ENCODE results near the gene MAIP1. TPM values are rescaled to one million over a fixed set of nuclear protein-coding genes. Genes with fewer than 3 reads are reported as not detected.

MAIP1 gene
- total RNA-seq, 1 donor from 2014 or later, result 18.0 TPM

DNA sequence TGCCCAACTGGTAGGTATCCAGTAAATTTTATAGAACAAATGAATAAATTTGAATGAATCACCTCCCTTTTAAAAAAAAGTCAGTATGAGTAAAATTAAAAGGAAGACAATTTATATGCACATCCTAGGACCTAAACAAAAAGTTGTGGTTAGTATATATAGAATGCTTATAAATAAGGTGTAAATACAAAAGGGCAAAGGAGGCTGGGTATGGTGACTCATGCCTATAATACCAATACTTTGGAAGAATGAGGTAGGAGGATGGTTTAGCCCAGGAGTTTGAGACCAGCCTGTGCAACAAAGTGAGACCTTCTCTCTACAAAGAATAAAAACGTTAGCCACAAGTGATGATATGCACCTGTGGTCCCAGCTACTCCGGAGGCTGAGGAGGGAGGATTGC is 31.5 kb upstream of the MAIP1 start:
- Mint-ChIP-seq H3K4me3 (ENCODE audit: unreplicated experiment) (no peak overlapping the region), H3K36me3 (ENCODE audit: low read depth, unreplicated experiment) (peaks cover 6% of the 10 kb centered on the region), H3K27ac (ENCODE audit: unreplicated experiment) (no peak overlapping the region), H3K9me3 (ENCODE audit: unreplicated experiment) (no peaks in the 10 kb centered on the region), H3K4me1 (ENCODE audit: unreplicated experiment) (no peaks in the 10 kb centered on the region), H3K27me3 (ENCODE audit: unreplicated experiment) (no peaks in the 10 kb centered on the region)
- TF ChIP-seq, protein P1, sequence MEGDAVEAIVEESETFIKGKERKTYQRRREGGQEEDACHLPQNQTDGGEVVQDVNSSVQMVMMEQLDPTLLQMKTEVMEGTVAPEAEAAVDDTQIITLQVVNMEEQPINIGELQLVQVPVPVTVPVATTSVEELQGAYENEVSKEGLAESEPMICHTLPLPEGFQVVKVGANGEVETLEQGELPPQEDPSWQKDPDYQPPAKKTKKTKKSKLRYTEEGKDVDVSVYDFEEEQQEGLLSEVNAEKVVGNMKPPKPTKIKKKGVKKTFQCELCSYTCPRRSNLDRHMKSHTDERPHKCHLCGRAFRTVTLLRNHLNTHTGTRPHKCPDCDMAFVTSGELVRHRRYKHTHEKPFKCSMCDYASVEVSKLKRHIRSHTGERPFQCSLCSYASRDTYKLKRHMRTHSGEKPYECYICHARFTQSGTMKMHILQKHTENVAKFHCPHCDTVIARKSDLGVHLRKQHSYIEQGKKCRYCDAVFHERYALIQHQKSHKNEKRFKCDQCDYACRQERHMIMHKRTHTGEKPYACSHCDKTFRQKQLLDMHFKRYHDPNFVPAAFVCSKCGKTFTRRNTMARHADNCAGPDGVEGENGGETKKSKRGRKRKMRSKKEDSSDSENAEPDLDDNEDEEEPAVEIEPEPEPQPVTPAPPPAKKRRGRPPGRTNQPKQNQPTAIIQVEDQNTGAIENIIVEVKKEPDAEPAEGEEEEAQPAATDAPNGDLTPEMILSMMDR (IDR thresholded peaks at IDR 0.05; ENCODE audit: unreplicated experiment), result no peak
- no peak for DNase-seq (ENCODE audit: low spot score)

DNA sequence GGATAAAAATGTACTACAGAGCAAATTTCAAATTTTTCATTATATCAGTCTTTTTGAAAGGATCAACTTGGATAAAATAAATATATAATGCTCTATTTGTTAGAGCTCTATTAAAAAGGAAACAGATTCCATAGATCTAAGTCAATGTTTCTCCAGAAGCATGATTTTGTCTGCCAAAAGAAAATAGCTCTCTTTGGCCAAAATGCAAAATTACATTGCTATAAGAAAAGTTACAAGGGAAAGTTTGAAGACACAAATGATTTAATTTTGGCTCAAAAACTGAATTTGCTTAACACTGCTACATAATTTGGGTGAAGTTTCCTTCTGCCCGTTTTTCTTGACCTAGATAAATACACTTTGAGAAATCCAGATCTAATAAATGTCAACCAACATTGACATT is 28.6 kb upstream of the MAIP1 start:
- H3K27ac Mint-ChIP-seq (ENCODE audit: unreplicated experiment), result no peak overlapping the region
- DNase-seq (ENCODE audit: low spot score), result no peak
- H3K9me3 Mint-ChIP-seq (ENCODE audit: unreplicated experiment), result no peaks in the 10 kb centered on the region
- TF ChIP-seq, protein P1 (IDR thresholded peaks at IDR 0.05; ENCODE audit: unreplicated experiment), result no peak
- no peaks in the 10 kb centered on the region for H3K36me3 Mint-ChIP-seq (ENCODE audit: low read depth, unreplicated experiment)
- H3K4me3 Mint-ChIP-seq (ENCODE audit: unreplicated experiment), result no peak overlapping the region
- no peaks in the 10 kb centered on the region for H3K4me1 Mint-ChIP-seq (ENCODE audit: unreplicated experiment)
- no peaks in the 10 kb centered on the region for H3K27me3 Mint-ChIP-seq (ENCODE audit: unreplicated experiment)

DNA sequence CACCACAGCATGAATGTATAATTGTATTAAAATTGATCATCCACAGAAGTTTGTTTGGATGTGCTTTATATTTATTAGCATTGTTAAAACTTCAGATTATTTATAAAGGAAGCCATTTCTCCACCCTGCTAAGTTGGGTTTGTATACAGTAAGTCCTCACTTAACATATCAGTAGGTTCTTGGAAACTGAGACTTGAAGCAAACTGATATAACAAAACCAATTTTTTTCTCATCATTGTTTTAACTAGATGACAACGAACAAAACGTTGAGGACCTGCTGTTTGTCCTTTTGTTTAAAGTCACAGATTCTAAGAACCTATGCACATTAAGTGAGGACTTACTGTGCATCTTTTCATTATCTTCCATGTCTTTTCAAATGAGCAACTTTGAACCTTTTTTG is 27.2 kb upstream of the MAIP1 start:
- H3K4me1 Mint-ChIP-seq (ENCODE audit: unreplicated experiment), result no peaks in the 10 kb centered on the region
- no peaks in the 10 kb centered on the region for H3K9me3 Mint-ChIP-seq (ENCODE audit: unreplicated experiment)
- TF ChIP-seq, protein P1 (IDR thresholded peaks at IDR 0.05; ENCODE audit: unreplicated experiment), result no peak
- no peak for DNase-seq (ENCODE audit: low spot score)
- no peak overlapping the region for H3K4me3 Mint-ChIP-seq (ENCODE audit: unreplicated experiment)
- no peaks in the 10 kb centered on the region for H3K27me3 Mint-ChIP-seq (ENCODE audit: unreplicated experiment)
- H3K27ac Mint-ChIP-seq (ENCODE audit: unreplicated experiment), result no peak overlapping the region
- H3K36me3 Mint-ChIP-seq (ENCODE audit: low read depth, unreplicated experiment), result no peaks in the 10 kb centered on the region

DNA sequence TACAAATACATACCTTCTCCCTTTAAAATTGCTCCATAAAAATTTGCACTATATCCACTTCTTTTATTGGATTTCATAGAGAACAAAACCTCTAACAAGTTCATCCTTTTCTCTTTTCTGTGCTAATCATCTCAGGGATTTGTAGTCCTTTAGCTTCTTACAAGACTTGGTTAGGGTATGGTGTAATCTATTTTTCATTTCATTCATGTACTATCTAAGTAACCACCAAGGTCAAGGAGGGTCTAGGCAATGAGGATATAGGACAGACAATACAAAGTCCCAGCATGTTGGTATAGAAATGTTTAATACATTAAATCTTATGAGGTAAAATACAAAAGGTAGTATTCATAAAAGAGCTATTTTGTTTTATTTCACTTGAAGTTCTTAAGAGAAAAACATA is 26.8 kb upstream of the MAIP1 start:
- H3K36me3 Mint-ChIP-seq (ENCODE audit: low read depth, unreplicated experiment), result no peaks in the 10 kb centered on the region
- H3K4me1 Mint-ChIP-seq (ENCODE audit: unreplicated experiment), result no peaks in the 10 kb centered on the region
- no peaks in the 10 kb centered on the region for H3K27me3 Mint-ChIP-seq (ENCODE audit: unreplicated experiment)
- DNase-seq (ENCODE audit: low spot score), result no peak
- H3K27ac Mint-ChIP-seq (ENCODE audit: unreplicated experiment), result no peak overlapping the region
- TF ChIP-seq, protein P1 (IDR thresholded peaks at IDR 0.05; ENCODE audit: unreplicated experiment), result no peak
- no peaks in the 10 kb centered on the region for H3K9me3 Mint-ChIP-seq (ENCODE audit: unreplicated experiment)
- no peak overlapping the region for H3K4me3 Mint-ChIP-seq (ENCODE audit: unreplicated experiment)

DNA sequence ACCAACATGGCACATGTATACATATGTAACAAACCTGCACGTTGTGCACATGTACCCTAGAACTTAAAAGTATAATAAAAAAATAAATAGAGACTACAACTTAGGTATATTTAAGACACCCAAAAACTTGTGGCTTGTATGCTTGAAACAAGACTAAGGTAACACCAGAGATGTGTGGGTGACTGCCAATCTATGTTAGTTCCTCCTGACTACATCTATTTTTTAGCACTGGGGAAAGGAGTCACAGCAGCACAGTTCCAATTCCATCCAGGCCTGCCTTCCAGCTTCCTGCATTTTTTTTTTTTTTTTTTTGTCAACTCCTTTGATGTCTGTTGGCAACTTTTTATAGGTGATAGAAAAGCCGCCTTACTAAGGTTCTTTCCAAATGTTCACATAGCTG is 26.1 kb upstream of the MAIP1 start:
- Mint-ChIP-seq H3K4me3 (ENCODE audit: unreplicated experiment) (no peak overlapping the region), H3K27me3 (ENCODE audit: unreplicated experiment) (no peaks in the 10 kb centered on the region), H3K36me3 (ENCODE audit: low read depth, unreplicated experiment) (no peaks in the 10 kb centered on the region), H3K4me1 (ENCODE audit: unreplicated experiment) (no peaks in the 10 kb centered on the region), H3K27ac (ENCODE audit: unreplicated experiment) (no peak overlapping the region), H3K9me3 (ENCODE audit: unreplicated experiment) (no peaks in the 10 kb centered on the region)
- TF ChIP-seq, protein P1 (IDR thresholded peaks at IDR 0.05; ENCODE audit: unreplicated experiment), result no peak
- no peak for DNase-seq (ENCODE audit: low spot score)
